ENCODE data around the gene SPATA24.

GRCh38 chr5:139384591-139385051 is 19.3 kb downstream of the SPATA24 start:
- TF ChIP-seq GATA2 (IDR thresholded peaks at IDR 0.05; ENCODE audit: low read depth, low read length) (no peak), GATA3 (IDR thresholded peaks at IDR 0.05; ENCODE audit: low read depth, low read length) (no peak)

Measured in SH-SY5Y (cell line).